Activated naive CD8-positive, alpha-beta T cell (primary cell): ENCODE data around the gene MAGEB17.
"Not testable (repeated sequence)": the region's sequence is repeated elsewhere in the genome, so short reads cannot be mapped to it uniquely, and the experiment has no call there.

ENCODE experiments used
- H3K27ac Mint-ChIP-seq: one replicate; pipeline ENCODE4 v1.8.0; 2021; ENCODE audit warnings: mixed read lengths
- H3K27me3 Mint-ChIP-seq: one replicate; pipeline ENCODE4 v1.8.0; 2021; ENCODE audit warnings: mixed read lengths
- H3K36me3 Mint-ChIP-seq: one replicate; pipeline ENCODE4 v1.8.0; 2021; ENCODE audit warnings: mixed read lengths
- H3K4me1 Mint-ChIP-seq: one replicate; pipeline ENCODE4 v1.8.0; 2021; ENCODE audit warnings: low read depth, mixed read lengths
- H3K4me3 Mint-ChIP-seq: one replicate; pipeline ENCODE4 v1.8.0; 2021; ENCODE audit warnings: mild to moderate bottlenecking, mixed read lengths
- H3K9me3 Mint-ChIP-seq: one replicate; pipeline ENCODE4 v1.8.0; 2021; ENCODE audit warnings: low read depth, mixed read lengths

Gene MAGEB17

DNA sequence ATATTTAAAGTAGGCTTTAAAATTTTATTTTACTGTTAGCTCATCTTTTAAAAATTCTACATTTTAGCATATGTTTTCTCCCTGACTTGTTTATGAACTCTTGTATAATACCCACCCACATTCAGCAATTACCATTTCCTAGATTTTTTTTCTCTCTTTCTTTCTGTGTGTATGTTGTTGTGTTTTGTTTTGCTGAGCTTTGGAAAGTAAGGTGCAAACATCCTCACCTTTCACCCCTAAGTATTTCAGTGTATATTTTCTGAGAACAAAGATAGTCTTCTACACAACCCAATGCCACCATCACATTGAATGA lies 25.1 kb upstream of the MAGEB17 start:
- Mint-ChIP-seq H3K9me3 (peaks cover 4% of the 10 kb centered on the region), H3K27ac (no peak overlapping the region), H3K4me1 (peaks cover 4% of the 10 kb centered on the region), H3K36me3 (no peaks in the 10 kb centered on the region), H3K27me3 (peaks cover 3% of the 10 kb centered on the region), H3K4me3 (no peak overlapping the region)

DNA sequence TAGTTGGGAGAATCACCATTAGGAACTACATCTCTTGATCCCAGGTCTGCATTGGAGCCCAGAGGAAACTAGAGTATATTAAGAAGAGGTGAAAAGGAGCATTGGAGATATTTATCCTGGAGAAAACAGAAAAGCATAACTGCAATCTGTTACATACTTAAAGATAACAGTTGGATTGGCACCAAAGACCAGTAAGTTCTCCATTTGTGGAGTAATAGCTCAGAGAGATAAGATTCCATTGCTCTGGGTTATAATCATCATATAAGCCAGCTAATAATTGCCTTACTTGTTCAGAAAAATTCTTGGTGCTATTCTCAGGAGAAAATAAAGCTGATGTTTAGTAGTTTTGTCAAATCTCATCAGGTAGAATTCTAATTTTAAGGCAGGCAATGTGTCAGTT lies 23.3 kb upstream of the MAGEB17 start:
- peaks cover 4% of the 10 kb centered on the region for H3K4me1 Mint-ChIP-seq
- no peak overlapping the region for H3K27ac Mint-ChIP-seq
- H3K27me3 Mint-ChIP-seq = peaks cover 3% of the 10 kb centered on the region
- H3K9me3 Mint-ChIP-seq = peaks cover 4% of the 10 kb centered on the region
- H3K4me3 Mint-ChIP-seq = no peak overlapping the region
- no peaks in the 10 kb centered on the region for H3K36me3 Mint-ChIP-seq

DNA sequence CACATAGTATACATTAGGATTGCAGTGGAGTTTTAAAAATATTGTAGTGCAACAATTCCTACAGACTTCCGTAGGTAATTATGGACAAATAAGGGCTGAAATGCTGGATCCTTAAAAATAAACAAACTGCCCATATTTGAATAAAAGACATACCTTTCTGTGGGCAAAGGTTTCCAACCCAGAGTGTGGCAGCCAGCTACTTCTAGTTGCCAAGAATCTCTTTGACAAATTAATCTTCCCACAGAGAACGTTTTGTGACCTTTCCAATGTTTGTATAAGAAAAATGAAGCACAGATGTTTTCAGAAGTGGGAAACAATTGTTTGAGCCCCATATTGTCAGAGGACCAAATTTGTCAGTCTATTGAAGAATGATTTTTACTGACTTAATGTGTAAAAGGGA lies 22.9 kb upstream of the MAGEB17 start:
- Mint-ChIP-seq H3K4me1 (peaks cover 4% of the 10 kb centered on the region), H3K27me3 (peaks cover 3% of the 10 kb centered on the region), H3K9me3 (peaks cover 4% of the 10 kb centered on the region), H3K36me3 (no peaks in the 10 kb centered on the region), H3K4me3 (no peak overlapping the region), H3K27ac (no peak overlapping the region)

DNA sequence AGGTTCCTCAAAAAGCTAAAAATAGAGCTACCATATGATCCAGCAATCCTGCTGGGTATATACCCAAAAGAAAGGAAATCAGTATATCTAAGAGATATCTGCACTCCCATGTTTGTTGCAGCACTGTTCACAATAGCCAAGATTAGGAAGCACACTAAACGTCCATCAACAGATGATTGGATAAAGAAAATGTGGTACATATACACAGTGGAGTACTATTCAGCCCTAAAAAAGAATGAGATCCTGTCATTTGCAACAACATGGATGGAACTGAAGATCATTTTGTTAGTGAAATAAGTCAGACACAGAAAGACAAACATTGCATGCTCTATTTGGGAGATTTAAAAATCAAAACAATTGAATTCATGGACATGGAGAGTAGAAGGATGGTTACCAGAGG lies 22.2 kb upstream of the MAGEB17 start:
- H3K9me3 Mint-ChIP-seq, H3K27me3 Mint-ChIP-seq, H3K27ac Mint-ChIP-seq, H3K4me1 Mint-ChIP-seq, H3K4me3 Mint-ChIP-seq, H3K36me3 Mint-ChIP-seq: not testable (repeated sequence)

DNA sequence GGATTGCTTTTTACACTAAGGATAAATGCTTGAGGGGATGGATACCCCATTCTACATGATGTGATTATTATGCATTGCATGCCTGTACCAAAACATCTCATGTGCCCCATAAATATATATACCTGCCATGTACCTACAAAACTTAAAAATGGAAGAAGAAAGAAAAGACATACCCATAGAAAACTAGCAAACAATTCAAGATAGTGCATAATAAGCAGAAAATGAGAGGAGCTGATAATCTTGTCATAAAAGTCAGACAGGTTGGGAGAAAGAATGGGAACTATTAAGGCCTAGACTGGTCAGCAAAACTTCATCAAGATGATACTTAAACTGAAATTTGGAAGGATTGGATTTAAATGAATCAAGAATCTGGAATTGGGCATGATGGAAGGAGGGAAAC lies 21.6 kb upstream of the MAGEB17 start:
- H3K27me3 Mint-ChIP-seq = peaks cover 3% of the 10 kb centered on the region
- H3K27ac Mint-ChIP-seq = no peak overlapping the region
- peaks cover 4% of the 10 kb centered on the region for H3K9me3 Mint-ChIP-seq
- H3K36me3 Mint-ChIP-seq = no peaks in the 10 kb centered on the region
- peaks cover 2% of the 10 kb centered on the region for H3K4me1 Mint-ChIP-seq
- H3K4me3 Mint-ChIP-seq = no peak overlapping the region

DNA sequence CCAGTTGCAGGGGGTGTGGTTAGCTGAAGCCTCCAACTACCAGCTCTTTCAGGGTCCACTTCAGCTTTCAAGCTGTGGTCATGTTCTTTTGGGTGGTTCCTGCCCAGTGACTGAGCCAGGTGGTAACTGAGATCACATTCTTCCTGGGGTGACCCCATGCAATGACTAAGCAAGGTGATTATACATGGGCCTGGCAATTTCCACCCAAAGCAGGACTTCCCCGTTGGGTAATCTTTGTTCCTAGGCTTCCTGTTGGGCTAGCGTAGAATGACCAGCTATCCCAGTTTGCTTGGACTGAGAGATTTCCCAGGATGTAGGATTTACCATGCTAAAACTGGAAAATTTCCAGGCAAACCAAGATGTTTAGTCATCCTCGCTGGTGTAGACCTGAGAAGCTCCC lies 18.4 kb upstream of the MAGEB17 start:
- Mint-ChIP-seq H3K36me3 (no peaks in the 10 kb centered on the region), H3K9me3 (peaks cover 4% of the 10 kb centered on the region), H3K4me3 (no peak overlapping the region), H3K27ac (no peak overlapping the region), H3K27me3 (peaks cover 3% of the 10 kb centered on the region), H3K4me1 (no peaks in the 10 kb centered on the region)

DNA sequence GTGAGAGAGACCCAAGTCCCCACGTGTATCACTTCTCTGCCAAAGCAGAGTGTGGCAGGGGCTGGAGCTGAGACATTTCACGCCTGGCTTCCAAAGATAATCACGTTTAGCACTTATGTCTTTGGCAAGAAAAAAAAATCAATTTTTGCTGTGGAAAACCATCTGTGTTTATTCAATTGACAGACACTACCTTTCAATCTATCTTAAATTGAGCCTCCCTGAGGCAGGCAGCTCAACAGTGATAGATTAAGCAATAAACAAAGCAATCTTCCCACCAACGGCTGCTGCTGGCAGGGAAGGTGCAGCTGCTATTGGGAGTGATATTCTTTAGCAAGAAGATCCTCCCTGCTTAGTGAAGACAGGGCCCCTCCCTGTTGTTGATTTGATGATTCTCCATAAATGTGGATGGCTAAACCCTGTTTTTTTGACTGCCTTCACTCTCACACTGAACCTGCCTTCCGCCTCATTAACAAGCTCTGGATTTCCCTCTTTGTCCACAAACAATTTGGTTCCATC lies 11.6 kb upstream of the MAGEB17 start:
- H3K27me3 Mint-ChIP-seq = no peaks in the 10 kb centered on the region
- H3K4me1 Mint-ChIP-seq = no peaks in the 10 kb centered on the region
- no peaks in the 10 kb centered on the region for H3K36me3 Mint-ChIP-seq
- no peak overlapping the region for H3K27ac Mint-ChIP-seq
- H3K4me3 Mint-ChIP-seq = no peak overlapping the region
- no peaks in the 10 kb centered on the region for H3K9me3 Mint-ChIP-seq

DNA sequence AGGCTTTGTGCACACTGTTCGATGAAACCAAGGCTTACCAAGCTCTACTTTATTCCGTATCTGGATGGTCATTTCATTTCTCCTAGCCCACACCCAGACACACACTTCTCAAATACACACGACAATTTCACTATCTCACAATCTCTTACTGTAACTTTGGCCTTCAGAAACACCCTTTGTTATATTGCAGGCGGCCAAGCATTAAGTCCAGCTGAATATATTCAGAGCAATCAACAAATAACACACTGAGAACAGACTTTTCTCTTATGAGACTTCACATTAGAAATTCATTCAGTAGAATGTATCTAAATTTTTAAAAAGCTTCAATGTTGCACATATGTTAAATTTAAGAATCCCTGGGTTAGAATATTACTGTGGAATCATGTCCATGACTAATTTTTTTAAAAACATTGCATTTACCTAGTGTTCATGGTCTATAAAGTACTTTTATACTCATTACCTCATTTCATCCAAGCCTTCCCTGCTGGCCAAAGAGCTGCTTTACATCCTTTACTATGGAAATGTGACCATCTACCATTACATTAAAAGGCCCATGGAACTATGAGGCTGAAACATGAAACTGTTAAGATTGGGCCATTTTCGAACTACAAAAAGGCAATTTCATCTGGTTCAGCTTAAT lies 10.5 kb upstream of the MAGEB17 start:
- Mint-ChIP-seq H3K4me3 (no peak overlapping the region), H3K27me3 (no peaks in the 10 kb centered on the region), H3K27ac (no peak overlapping the region), H3K36me3 (no peaks in the 10 kb centered on the region), H3K9me3 (no peaks in the 10 kb centered on the region), H3K4me1 (no peaks in the 10 kb centered on the region)

DNA sequence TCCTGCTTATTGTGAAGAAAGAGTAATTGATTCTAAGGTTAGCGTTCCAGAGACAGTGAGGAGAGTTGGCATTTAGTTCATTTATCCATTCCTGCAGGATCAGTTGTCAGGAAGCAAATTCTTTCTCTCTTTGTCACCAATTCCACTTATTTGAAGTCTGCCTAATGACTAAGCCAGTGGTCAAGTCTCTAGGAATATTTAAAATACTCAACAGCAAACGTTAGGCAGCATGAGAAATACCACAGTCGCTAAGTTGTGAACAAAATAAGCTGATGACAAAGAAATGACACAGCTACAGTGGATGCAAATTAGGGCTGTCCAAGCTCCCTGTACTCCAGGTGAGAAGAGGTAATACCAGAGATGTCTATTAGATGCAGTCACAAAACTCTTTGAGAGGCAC lies 6.6 kb upstream of the MAGEB17 start:
- no peak overlapping the region for H3K27ac Mint-ChIP-seq

DNA sequence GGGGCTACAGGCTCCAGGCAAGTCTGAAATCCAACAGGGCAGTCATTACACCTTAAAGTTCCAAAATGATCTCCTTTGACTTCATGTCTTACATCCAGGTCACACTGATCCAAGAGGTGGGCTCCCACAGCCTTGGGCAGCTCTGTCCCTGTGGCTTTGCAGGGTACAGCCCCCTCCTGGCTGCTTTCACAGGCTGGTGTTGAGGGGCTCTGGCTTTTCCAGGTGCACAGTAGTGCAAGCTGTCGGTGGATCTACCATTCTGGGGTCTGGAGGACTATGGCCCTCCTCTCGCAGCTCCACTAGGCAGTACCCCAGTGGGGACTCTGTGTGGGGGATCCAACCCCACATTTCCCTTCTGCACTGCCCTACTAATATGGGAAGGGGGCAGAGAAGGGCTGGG lies 6.1 kb upstream of the MAGEB17 start:
- H3K9me3 Mint-ChIP-seq, H3K4me1 Mint-ChIP-seq, H3K27me3 Mint-ChIP-seq, H3K4me3 Mint-ChIP-seq, H3K27ac Mint-ChIP-seq, H3K36me3 Mint-ChIP-seq: not testable (repeated sequence)

More for the DNA sequence above, 6.6 kb upstream of the MAGEB17 start:
- Mint-ChIP-seq H3K4me3 (no peak overlapping the region), H3K27me3 (peaks cover 2% of the 10 kb centered on the region), H3K9me3 (no peaks in the 10 kb centered on the region), H3K4me1 (no peaks in the 10 kb centered on the region), H3K36me3 (no peaks in the 10 kb centered on the region)

DNA sequence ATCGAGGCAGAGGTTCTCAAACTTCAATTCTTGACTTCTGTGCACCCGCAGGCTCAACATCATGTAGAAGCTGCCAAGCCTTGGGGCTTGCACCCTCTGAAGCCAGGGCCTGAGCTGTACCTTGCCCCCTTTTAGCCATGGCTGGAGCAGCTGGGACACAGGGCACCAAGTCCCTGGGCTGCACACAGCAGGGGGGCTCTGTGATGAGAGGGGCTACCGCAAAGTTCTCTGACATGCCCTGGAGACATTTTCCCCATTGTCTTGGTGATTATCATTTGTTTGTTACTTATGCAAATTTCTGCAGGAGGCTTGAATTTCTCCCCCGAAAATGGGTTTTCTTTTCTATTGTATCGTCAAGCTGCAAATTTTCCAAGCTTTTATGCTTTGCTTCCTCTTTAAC lies 4.9 kb upstream of the MAGEB17 start:
- no peak overlapping the region for H3K4me3 Mint-ChIP-seq
- no peaks in the 10 kb centered on the region for H3K4me1 Mint-ChIP-seq
- peaks cover 2% of the 10 kb centered on the region for H3K27me3 Mint-ChIP-seq
- no peaks in the 10 kb centered on the region for H3K36me3 Mint-ChIP-seq
- no peaks in the 10 kb centered on the region for H3K9me3 Mint-ChIP-seq
- no peak overlapping the region for H3K27ac Mint-ChIP-seq

DNA sequence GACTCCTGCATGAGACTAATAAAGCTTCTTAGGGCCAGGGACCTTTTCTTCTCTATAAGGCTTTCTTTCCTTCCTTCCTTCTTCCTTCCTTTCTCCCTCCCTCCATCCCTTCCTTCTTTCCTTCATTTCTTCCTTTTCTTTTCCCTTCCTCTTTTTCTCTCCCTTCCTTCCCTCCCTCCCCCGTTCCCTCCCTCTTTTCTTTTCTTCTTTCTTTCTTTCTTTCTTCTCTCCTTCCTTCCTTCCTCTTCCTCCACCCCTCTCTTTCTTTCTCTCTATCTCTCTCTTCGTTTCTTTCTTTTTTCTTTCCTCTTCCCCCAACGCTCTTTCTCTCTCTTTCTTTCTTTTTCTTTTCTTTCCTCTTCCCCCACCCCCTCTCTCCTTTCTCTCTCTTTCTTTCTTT lies 2.5 kb upstream of the MAGEB17 start:
- Mint-ChIP-seq H3K27me3 (peaks cover 4% of the 10 kb centered on the region), H3K4me1 (no peaks in the 10 kb centered on the region), H3K4me3 (no peak overlapping the region), H3K9me3 (no peaks in the 10 kb centered on the region), H3K27ac (no peak overlapping the region), H3K36me3 (no peaks in the 10 kb centered on the region)

DNA sequence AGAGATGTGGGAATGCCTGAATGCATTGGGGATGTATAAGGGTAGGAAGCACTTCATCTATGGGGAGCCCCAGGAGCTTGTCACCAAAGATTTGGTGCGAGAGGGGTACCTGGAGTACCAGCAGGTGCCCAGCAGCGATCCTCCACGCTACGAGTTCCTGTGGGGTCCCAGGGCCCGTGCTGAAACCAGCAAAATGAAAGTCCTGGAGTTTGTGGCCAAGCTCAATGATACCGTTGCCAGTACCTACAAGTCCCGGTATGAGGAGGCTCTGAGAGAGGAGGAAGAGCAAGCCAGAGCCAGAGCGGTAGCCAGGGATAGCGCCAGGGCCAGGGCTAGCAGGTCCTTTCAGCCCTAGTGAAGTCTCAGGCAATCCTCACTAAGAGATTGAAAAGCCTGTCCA lies 3.8 kb downstream of the MAGEB17 start:
- Mint-ChIP-seq H3K27ac (no peak overlapping the region), H3K4me3 (no peak overlapping the region), H3K27me3 (peaks cover 4% of the 10 kb centered on the region), H3K4me1 (no peaks in the 10 kb centered on the region), H3K36me3 (no peaks in the 10 kb centered on the region), H3K9me3 (no peaks in the 10 kb centered on the region)

DNA sequence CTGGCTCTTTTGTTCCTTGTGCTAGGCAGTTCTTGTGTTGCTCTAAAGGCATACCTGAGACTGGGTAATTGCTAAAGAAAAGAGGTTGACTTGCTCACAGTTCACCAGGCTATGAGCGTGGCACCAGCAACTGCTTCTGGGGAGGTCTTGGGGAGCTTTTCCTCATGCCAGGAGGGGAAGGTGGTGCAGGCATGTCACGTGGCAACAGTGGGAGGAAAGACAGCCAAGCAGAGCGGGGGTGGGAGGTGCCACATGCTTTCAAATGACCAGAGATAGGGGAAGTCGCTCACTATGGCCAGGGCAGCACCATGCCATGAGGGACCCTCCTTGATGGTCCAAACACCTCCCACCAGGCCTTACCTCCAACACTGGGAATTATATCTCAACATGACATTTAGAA lies 4.7 kb downstream of the MAGEB17 start:
- H3K36me3 Mint-ChIP-seq = no peaks in the 10 kb centered on the region
- no peaks in the 10 kb centered on the region for H3K9me3 Mint-ChIP-seq
- H3K4me1 Mint-ChIP-seq = no peaks in the 10 kb centered on the region
- H3K27ac Mint-ChIP-seq = no peak overlapping the region
- no peak overlapping the region for H3K4me3 Mint-ChIP-seq
- H3K27me3 Mint-ChIP-seq = peaks cover 4% of the 10 kb centered on the region

DNA sequence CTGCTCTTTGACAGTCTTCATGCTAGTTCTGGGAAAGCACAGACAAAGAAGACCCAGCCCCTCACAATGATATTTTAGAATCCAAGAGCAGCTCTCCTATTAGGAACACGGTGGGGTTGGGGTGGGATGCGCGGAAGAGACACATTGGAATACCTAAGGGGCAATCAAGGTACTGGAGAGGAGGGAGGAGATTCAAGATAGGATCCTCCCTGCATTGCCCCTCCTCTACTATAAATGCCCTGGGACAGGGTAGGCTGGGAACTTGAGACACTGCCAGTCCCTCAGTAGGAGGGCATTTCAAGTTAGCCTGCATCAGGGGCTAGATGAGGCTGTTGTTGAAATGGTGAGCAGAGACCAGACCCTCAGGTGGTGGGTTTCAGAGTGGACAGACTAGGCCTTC lies 5.1 kb downstream of the MAGEB17 start:
- H3K4me1 Mint-ChIP-seq = no peaks in the 10 kb centered on the region
- H3K36me3 Mint-ChIP-seq = no peaks in the 10 kb centered on the region
- H3K4me3 Mint-ChIP-seq = no peak overlapping the region
- no peak overlapping the region for H3K27ac Mint-ChIP-seq
- H3K27me3 Mint-ChIP-seq = peaks cover 4% of the 10 kb centered on the region
- H3K9me3 Mint-ChIP-seq = no peaks in the 10 kb centered on the region

DNA sequence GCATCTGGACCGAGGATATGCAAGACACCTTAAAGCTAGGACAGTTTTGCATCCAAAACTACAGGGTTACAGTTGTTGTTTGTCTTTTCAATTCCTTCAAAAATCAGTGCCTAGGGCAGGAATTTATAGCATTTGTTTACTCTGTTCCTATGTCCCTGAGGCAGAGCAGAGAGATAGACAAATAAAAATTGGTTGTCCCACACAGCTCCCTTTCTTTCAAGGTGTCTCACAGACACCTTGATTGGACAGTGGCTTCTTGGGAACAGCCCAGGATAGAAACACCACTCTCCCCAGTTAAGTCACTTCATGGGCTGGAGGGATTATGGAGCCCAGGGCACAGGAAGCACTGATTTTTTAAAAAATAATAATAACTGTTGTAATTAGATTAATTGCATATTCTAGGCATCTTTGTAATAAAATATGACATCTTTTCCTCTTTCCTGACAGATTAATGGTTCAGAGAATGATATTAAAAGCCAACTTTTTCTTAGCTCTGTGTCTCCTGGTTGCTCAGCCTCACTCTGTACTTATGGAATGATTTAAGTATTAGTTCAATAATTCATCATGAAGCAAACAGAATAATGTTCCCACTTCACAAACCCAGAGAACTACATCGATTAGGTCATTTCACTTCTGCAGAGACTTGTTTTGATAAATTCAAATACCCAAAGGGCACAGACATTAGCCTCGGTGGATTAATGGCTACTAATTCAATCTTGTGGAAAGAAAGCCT lies 8.2 kb downstream of the MAGEB17 start:
- H3K36me3 Mint-ChIP-seq = no peaks in the 10 kb centered on the region
- H3K27me3 Mint-ChIP-seq = peaks cover 2% of the 10 kb centered on the region
- no peaks in the 10 kb centered on the region for H3K4me1 Mint-ChIP-seq
- H3K27ac Mint-ChIP-seq = no peak overlapping the region
- H3K4me3 Mint-ChIP-seq = no peak overlapping the region
- no peaks in the 10 kb centered on the region for H3K9me3 Mint-ChIP-seq
